ENCODE measurements around the gene GLUD2. TPM values are rescaled to one million over a fixed set of nuclear protein-coding genes. Genes with fewer than 3 reads are reported as not detected.

Gene GLUD2
- total RNA-seq, 3 donors from 2014 or later: 0.14 to 0.70 (median 0.24) TPM

DNA sequence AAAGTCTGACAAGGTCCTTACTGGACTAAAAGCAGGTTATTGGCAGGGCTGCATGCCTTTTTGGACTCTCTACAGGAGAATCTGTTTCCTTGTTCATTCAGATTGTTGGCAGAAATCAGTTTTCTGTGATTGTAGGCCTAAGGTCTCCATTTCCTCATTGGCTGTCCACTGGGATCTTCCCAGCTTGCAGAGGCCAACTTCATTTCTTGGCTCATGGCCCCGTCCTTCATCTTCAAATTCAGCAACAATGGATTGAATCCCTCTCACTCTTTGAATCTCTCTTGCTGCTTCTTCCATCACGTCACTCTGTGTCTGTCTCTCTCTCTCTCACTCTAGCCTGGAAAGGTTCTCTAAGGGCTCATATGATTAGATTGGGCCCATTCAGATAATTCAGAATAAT is 14.9 kb upstream of the GLUD2 start:
- Histone ChIP-seq H3K4me3 (no peak overlapping the region), H3K36me3 (ENCODE audit: low read depth) (no peaks in the 10 kb centered on the region), H3K9me3 (no peaks in the 10 kb centered on the region), H3K4me1 (ENCODE audit: low read depth) (no peaks in the 10 kb centered on the region)
- intact Hi-C loops (cut with DNase I, micrococcal nuclease): no loop called here
- TF ChIP-seq CTCF (IDR thresholded peaks at IDR 0.05): no peak
- DNase-seq: no peak
- ATAC-seq: no peak

GRCh38 chrX:121036137-121036536 is 11.3 kb upstream of the GLUD2 start:
- Histone ChIP-seq H3K4me3 (no peak overlapping the region), H3K36me3 (ENCODE audit: low read depth) (no peaks in the 10 kb centered on the region), H3K4me1 (ENCODE audit: low read depth) (no peaks in the 10 kb centered on the region), H3K9me3 (no peaks in the 10 kb centered on the region)
- intact Hi-C loops (cut with DNase I, micrococcal nuclease): no loop called here
- no peak for ATAC-seq
- TF ChIP-seq CTCF (IDR thresholded peaks at IDR 0.05): no peak
- no peak for DNase-seq

DNA sequence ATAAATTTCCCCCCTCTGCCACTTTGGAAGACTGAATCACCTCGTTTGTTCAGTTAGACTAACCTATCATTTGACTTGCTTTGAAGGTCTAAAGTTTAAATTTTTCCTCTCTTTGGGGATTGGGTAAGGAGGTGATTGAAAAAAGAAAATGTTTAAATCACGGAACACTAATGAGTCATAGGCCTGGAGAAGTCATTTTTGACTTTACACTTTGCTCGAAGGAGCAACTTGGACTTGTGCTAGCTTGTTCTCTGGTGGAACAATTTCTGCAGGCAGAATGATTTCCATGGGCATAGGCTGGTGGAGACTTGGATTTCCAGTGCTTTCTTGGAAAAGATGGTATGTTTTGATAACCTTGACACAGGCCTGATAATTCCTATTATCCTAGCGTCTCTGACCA is 10.5 kb upstream of the GLUD2 start:
- H3K36me3 ChIP-seq (ENCODE audit: low read depth): no peaks in the 10 kb centered on the region
- TF ChIP-seq CTCF (IDR thresholded peaks at IDR 0.05): no peak
- ATAC-seq (no peak), DNase-seq (no peak)
- no peaks in the 10 kb centered on the region for H3K4me1 ChIP-seq (ENCODE audit: low read depth)
- no peak overlapping the region for H3K4me3 ChIP-seq
- no peaks in the 10 kb centered on the region for H3K9me3 ChIP-seq
- intact Hi-C loops (cut with DNase I, micrococcal nuclease): no loop called here

DNA sequence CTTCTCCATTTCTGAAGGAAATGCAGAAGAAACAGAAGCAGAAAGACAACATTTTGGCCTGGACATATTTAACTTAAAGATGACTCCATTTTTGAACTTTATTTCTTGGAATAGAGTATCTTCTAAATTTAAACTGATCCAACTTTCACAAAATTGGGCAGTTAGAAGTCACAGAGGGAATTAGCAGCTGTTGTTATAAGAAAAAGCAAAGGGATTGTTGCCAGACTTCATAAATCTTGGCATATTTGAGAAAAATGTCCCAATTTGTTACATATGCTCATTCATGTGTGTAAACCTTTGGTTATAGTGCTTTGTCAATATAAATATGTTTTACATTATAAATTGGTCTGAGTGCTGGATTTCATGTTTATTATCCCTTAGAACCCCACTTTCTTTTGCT is 3.4 kb downstream of the GLUD2 start:
- ATAC-seq: no peak
- no peaks in the 10 kb centered on the region for H3K36me3 ChIP-seq (ENCODE audit: low read depth)
- intact Hi-C loops (cut with DNase I, micrococcal nuclease): no loop called here
- H3K9me3 ChIP-seq: no peaks in the 10 kb centered on the region
- no peak for DNase-seq
- no peak overlapping the region for H3K4me3 ChIP-seq
- no peak for TF ChIP-seq CTCF (IDR thresholded peaks at IDR 0.05)
- no peaks in the 10 kb centered on the region for H3K4me1 ChIP-seq (ENCODE audit: low read depth)

DNA sequence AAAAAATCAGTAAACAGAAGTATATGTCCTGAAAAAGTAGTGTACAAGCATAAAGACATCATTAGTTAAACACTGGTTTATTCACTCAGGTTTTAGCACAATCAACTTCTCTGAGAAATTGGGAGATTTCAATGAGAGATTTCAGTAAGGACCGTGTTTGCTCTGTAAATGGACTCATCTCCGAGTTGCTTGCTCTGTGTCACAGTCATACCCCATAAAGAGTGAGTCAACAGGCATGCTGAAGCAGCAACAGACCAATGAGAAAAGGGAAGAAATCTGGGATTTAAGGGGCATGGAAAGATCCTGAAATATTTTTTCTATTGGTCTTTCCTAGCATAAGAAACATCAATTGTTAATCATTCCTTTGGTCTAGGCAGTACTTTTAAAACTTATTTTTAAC is 4.7 kb downstream of the GLUD2 start:
- TF ChIP-seq CTCF (IDR thresholded peaks at IDR 0.05): no peak
- Histone ChIP-seq H3K4me3 (no peak overlapping the region), H3K36me3 (ENCODE audit: low read depth) (no peaks in the 10 kb centered on the region), H3K4me1 (ENCODE audit: low read depth) (no peaks in the 10 kb centered on the region), H3K9me3 (no peaks in the 10 kb centered on the region)
- ATAC-seq (no peak), DNase-seq (no peak)
- intact Hi-C loops (cut with DNase I, micrococcal nuclease): no loop called here

DNA sequence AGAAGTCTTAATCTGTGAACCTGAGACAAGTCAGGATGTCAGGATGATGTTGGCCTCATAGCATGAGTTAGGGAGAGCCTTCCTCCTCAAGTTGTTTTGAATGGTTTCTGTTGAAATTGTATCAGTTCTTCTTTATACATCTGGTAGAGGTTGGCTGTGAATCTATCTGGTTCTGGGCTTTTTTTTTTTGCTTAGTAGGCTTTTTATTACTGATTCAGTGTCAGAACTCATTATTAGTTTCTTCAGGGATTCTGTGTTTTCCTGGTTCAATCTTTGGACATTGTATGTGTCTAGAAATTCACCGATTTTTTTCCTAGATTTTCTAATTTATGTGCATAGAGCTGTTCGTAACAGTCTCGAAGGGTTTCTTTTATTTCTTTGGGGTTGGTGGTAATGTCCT is 14.9 kb downstream of the GLUD2 start:
- intact Hi-C loops (cut with DNase I, micrococcal nuclease): no loop called here
- Histone ChIP-seq H3K4me1 (ENCODE audit: low read depth) (no peaks in the 10 kb centered on the region), H3K9me3 (no peaks in the 10 kb centered on the region), H3K36me3 (ENCODE audit: low read depth) (no peaks in the 10 kb centered on the region), H3K4me3 (no peak overlapping the region)
- DNase-seq: no peak
- no peak for TF ChIP-seq CTCF (IDR thresholded peaks at IDR 0.05)
- no peak for ATAC-seq
